Smooth muscle cell (in vitro differentiated cells): ENCODE results near the gene GMDS. TPM values are rescaled to one million over a fixed set of nuclear protein-coding genes. Genes with fewer than 3 reads are reported as not detected.
"Not testable (repeated sequence)": the region's sequence is repeated elsewhere in the genome, so short reads cannot be mapped to it uniquely, and the experiment has no call there.

Experiments
- DNase-seq: peaks from one replicate; lab custom pipeline; 2025; ENCODE audit not compliant: unreplicated experiment; lab: John Stamatoyannopoulos, UW
- H2AFZ ChIP-seq: fragments of 200-600 bp; sonication (generic); 2 replicates; pipeline ENCODE4 v1.6.0; 2016; ENCODE audit warnings: antibody characterized with exemption, low read depth, mild to moderate bottlenecking
- H3F3A ChIP-seq: fragments of 200-600 bp; sonication (generic); 2 replicates; pipeline ENCODE4 v1.6.0; 2017; ENCODE audit warnings: antibody characterized with exemption, low read depth
- H3K27ac ChIP-seq: fragments of 200-600 bp; sonication (generic); 2 replicates; pipeline ENCODE4 v1.5.1; 2016; ENCODE audit warnings: low read depth, mild to moderate bottlenecking
- H3K27me3 ChIP-seq: fragments of 200-600 bp; sonication (generic); 2 replicates; pipeline ENCODE4 v1.6.1; 2016; ENCODE audit warnings: low read depth, mild to moderate bottlenecking
- H3K36me3 ChIP-seq: fragments of 200-600 bp; sonication (generic); 2 replicates; pipeline ENCODE4 v1.5.1; 2016; ENCODE audit warnings: low read depth
- H3K4me1 ChIP-seq: fragments of 200-600 bp; sonication (generic); 2 replicates; pipeline ENCODE4 v1.5.1; 2016; ENCODE audit warnings: low read depth
- H3K4me2 ChIP-seq: fragments of 200-600 bp; sonication (generic); 2 replicates; pipeline ENCODE4 v1.6.0; 2016; ENCODE audit warnings: mild to moderate bottlenecking
- H3K4me3 ChIP-seq: fragments of 200-600 bp; sonication (generic); 2 replicates; pipeline ENCODE4 v1.5.1; 2016; ENCODE audit warnings: mild to moderate bottlenecking
- H3K79me2 ChIP-seq: fragments of 200-600 bp; sonication (generic); 2 replicates; pipeline ENCODE4 v1.6.0; 2016; ENCODE audit warnings: low read depth, mild to moderate bottlenecking
- H3K9ac ChIP-seq: fragments of 200-600 bp; sonication (generic); 2 replicates; pipeline ENCODE4 v1.6.0; 2016; ENCODE audit warnings: low read depth
- H3K9me3 ChIP-seq: fragments of 200-600 bp; sonication (generic); replicated peaks from 2 replicates; pipeline ENCODE4 v1.5.1; 2016; ENCODE audit warnings: low read depth
- H4K20me1 ChIP-seq: fragments of 200-600 bp; sonication (generic); 2 replicates; pipeline ENCODE4 v1.6.0; 2016; ENCODE audit warnings: low read depth
- CTCF ChIP-seq: fragments of 200-600 bp; sonication (generic); IDR thresholded peaks from 2 replicates; pipeline ENCODE4 v1.5.1; 2017; ENCODE audit warnings: borderline replicate concordance, mild to moderate bottlenecking, antibody characterized with exemption; ENCODE audit not compliant: insufficient read depth, poor library complexity, severe bottlenecking
- WGBS: methylation state at CpG from one replicate; pipeline ENCODE4 v1.1.7; 2016; ENCODE audit warnings: low lambda C conversion rate; 5-methylcytosine and 5-hydroxymethylcytosine counted together
- polyA plus RNA-seq: library from polyadenylated mRNA; unstranded; fragments of >200 nt; fragmentation: Nextera tagmentation; extraction: Ambion mirVana; gene quantifications from 2 replicates; pipeline ENCODE4 v1.2.1, GENCODE V29; 2016
- total RNA-seq: library from RNA; depleted of rRNA; stranded (reverse); fragments of >200 nt; gene quantifications from 2 replicates; pipeline ENCODE4 v1.2.3, GENCODE V29; 2014

Gene GMDS
- total and polyA plus RNA-seq, 2 experiments from 2014 or later, result 3.7 to 8.5 TPM

- no peak for TF ChIP-seq CTCF
- Histone ChIP-seq H3K4me2 (no peak overlapping the region), H4K20me1 (no peaks in the 10 kb centered on the region), H3F3A (no peaks in the 10 kb centered on the region), H3K4me1 (no peaks in the 10 kb centered on the region), H3K27me3 (no peaks in the 10 kb centered on the region), H3K9ac (no peak overlapping the region), H3K36me3 (no peaks in the 10 kb centered on the region), H3K79me2 (no peaks in the 10 kb centered on the region), H3K4me3 (no peak overlapping the region), H3K9me3 (no peaks in the 10 kb centered on the region), H2AFZ (no peak overlapping the region), H3K27ac (no peak overlapping the region)
- WGBS, result 95% methylated on average over 8 of the region's 8 CpGs
- no peak for DNase-seq
Observed at GRCh38 chr6:1757131-1757530, 488.3 kb downstream of the GMDS start.

GRCh38 chr6:1756472-1757129 is 488.8 kb downstream of the GMDS start:
- Histone ChIP-seq H3K79me2 (no peaks in the 10 kb centered on the region), H3K27me3 (no peaks in the 10 kb centered on the region), H2AFZ (no peak overlapping the region), H3K9ac (no peak overlapping the region), H3K4me3 (no peak overlapping the region), H3F3A (no peaks in the 10 kb centered on the region), H3K4me2 (no peak overlapping the region), H4K20me1 (no peaks in the 10 kb centered on the region), H3K36me3 (no peaks in the 10 kb centered on the region), H3K4me1 (no peaks in the 10 kb centered on the region), H3K27ac (no peak overlapping the region), H3K9me3 (no peaks in the 10 kb centered on the region)
- 91% methylated on average over 14 of the region's 14 CpGs for WGBS
- no peak for TF ChIP-seq CTCF
- DNase-seq, result no peak

GRCh38 chr6:1751063-1751462 is 494.3 kb downstream of the GMDS start:
- not testable (repeated sequence) for H3K27me3 ChIP-seq, H3K79me2 ChIP-seq, H3K4me1 ChIP-seq, H2AFZ ChIP-seq, H3K4me2 ChIP-seq, H3F3A ChIP-seq, H3K27ac ChIP-seq, DNase-seq, H3K4me3 ChIP-seq, H3K9me3 ChIP-seq, H3K9ac ChIP-seq, H4K20me1 ChIP-seq, H3K36me3 ChIP-seq
- 86% methylated on average over 8 of the region's 8 CpGs for WGBS

GRCh38 chr6:1749041-1749440 is 496.4 kb downstream of the GMDS start:
- no peaks in the 10 kb centered on the region for H4K20me1 ChIP-seq
- no peak overlapping the region for H3K4me3 ChIP-seq
- H3K9ac ChIP-seq, result no peak overlapping the region
- no peak overlapping the region for H3K4me2 ChIP-seq
- H3K79me2 ChIP-seq, result no peaks in the 10 kb centered on the region
- no peak overlapping the region for H3K27ac ChIP-seq
- no peaks in the 10 kb centered on the region for H3K36me3 ChIP-seq
- H3F3A ChIP-seq, result no peaks in the 10 kb centered on the region
- 92% methylated on average over 6 of the region's 6 CpGs for WGBS
- H2AFZ ChIP-seq, result no peak overlapping the region
- H3K27me3 ChIP-seq, result no peaks in the 10 kb centered on the region
- H3K9me3 ChIP-seq, result no peaks in the 10 kb centered on the region
- H3K4me1 ChIP-seq, result no peaks in the 10 kb centered on the region
- no peak for DNase-seq
- TF ChIP-seq CTCF, result no peak
